HEK293 (cell line): Measurements from ENCODE around the gene CDH22.

Experiments used
- CTCF ChIA-PET: fragments of 350-600 bp; formaldehyde crosslinking; extraction: SDS; loops from one replicate; lab custom pipeline; 2021; ENCODE audit warnings: antibody characterized with exemption; lab: Yijun Ruan, JAX
- POLR2A ChIA-PET: fragments of 300-600 bp; formaldehyde crosslinking; extraction: SDS; loops from one replicate; lab custom pipeline; 2020; ENCODE audit warnings: antibody characterized with exemption, inconsistent platforms; lab: Yijun Ruan, JAX
- H3K27ac ChIP-seq: fragments of 200-500 bp; sonication (Bioruptor generic); 2 replicates; pipeline ENCODE4 v1.5.1; 2014; ENCODE audit warnings: low read depth, low read length, control low read depth, inconsistent platforms; ENCODE audit errors: extremely low read depth
- H3K36me3 ChIP-seq, 2 experiments: fragments of 200-500 bp in 1 of 2; sonication (Bioruptor generic) in 1 of 2; 1 replicate in 1 of 2; 2 replicates in 1 of 2; pipeline ENCODE4 v1.5.1; 2014 to 2017; ENCODE audit warnings: inconsistent platforms in 2 of 2, low read length in 2 of 2; ENCODE audit not compliant: control insufficient read depth in 2 of 2, insufficient read depth in 1 of 2
- H3K4me1 ChIP-seq: fragments of 200-500 bp; sonication (Bioruptor generic); 2 replicates; pipeline ENCODE4 v1.5.1; 2014; ENCODE audit warnings: mild to moderate bottlenecking, low read length, inconsistent platforms; ENCODE audit not compliant: control insufficient read depth, insufficient read depth
- H3K4me3 ChIP-seq: 2 replicates; pipeline ENCODE4 v1.5.1; 2011; ENCODE audit warnings: low read depth, mild to moderate bottlenecking, control low read depth, low read length, moderate library complexity
- H3K9me3 ChIP-seq: fragments of 200-500 bp; sonication (Bioruptor generic); 2 replicates; pipeline ENCODE4 v1.5.1; 2014; ENCODE audit warnings: low read depth, low read length, inconsistent platforms; ENCODE audit not compliant: control insufficient read depth, insufficient read depth
- BCL6B ChIP-seq: fragments of 450-650 bp; formaldehyde crosslinking; IDR thresholded peaks from 2 replicates; pipeline ENCODE4 v1.5.1; 2017; ENCODE audit warnings: missing biosample characterization, missing genetic modification characterization
- EGR2 ChIP-seq: fragments of 450-650 bp; formaldehyde crosslinking; IDR thresholded peaks from 2 replicates; pipeline ENCODE4 v1.5.1; 2016; ENCODE audit warnings: low read depth, missing biosample characterization, missing genetic modification characterization
- KLF7 ChIP-seq: fragments of 450-650 bp; formaldehyde crosslinking; IDR thresholded peaks from 2 replicates; pipeline ENCODE4 v1.5.1; 2016; ENCODE audit warnings: missing biosample characterization, missing genetic modification characterization, borderline replicate concordance
- KLF8 ChIP-seq: fragments of 450-650 bp; formaldehyde crosslinking; IDR thresholded peaks from 2 replicates; pipeline ENCODE4 v1.5.1; 2016; ENCODE audit warnings: missing biosample characterization, missing genetic modification characterization
- PBX3 ChIP-seq: sonication (generic); formaldehyde crosslinking; IDR thresholded peaks from 2 replicates; pipeline ENCODE4 v1.8.1; 2022; ENCODE audit warnings: mild to moderate bottlenecking, moderate library complexity, missing genetic modification reagents
- PRDM10 ChIP-seq: fragments of 450-650 bp; formaldehyde crosslinking; IDR thresholded peaks from 2 replicates; pipeline ENCODE4 v1.5.1; 2016; ENCODE audit warnings: missing biosample characterization, missing genetic modification characterization
- PRDM6 ChIP-seq: fragments of 450-650 bp; formaldehyde crosslinking; IDR thresholded peaks from 2 replicates; pipeline ENCODE4 v1.5.1; 2017; ENCODE audit warnings: missing biosample characterization, missing genetic modification characterization
- RBAK ChIP-seq: fragments of 450-650 bp; formaldehyde crosslinking; IDR thresholded peaks from 2 replicates; pipeline ENCODE4 v1.5.1; 2016; ENCODE audit warnings: missing biosample characterization, missing genetic modification characterization
- ZBTB8A ChIP-seq: fragments of 450-650 bp; formaldehyde crosslinking; IDR thresholded peaks from 2 replicates; pipeline ENCODE4 v1.5.1; 2016; ENCODE audit warnings: missing biosample characterization, missing genetic modification characterization
- ZEB2 ChIP-seq: fragments of 450-650 bp; formaldehyde crosslinking; IDR thresholded peaks from 2 replicates; pipeline ENCODE4 v1.5.1; 2016; ENCODE audit warnings: missing biosample characterization, missing genetic modification characterization
- ZFP3 ChIP-seq: fragments of 450-650 bp; formaldehyde crosslinking; IDR thresholded peaks from 2 replicates; pipeline ENCODE4 v1.5.1; 2016; ENCODE audit warnings: low read depth, missing biosample characterization, missing genetic modification characterization
- ZNF175 ChIP-seq: fragments of 450-650 bp; formaldehyde crosslinking; IDR thresholded peaks from 2 replicates; pipeline ENCODE4 v1.5.1; 2016; ENCODE audit warnings: missing biosample characterization, missing genetic modification characterization
- ZNF311 ChIP-seq: fragments of 450-650 bp; formaldehyde crosslinking; IDR thresholded peaks from 2 replicates; pipeline ENCODE4 v1.5.1; 2017; ENCODE audit warnings: missing biosample characterization, missing genetic modification characterization, borderline replicate concordance
- ZNF394 ChIP-seq: fragments of 450-650 bp; formaldehyde crosslinking; IDR thresholded peaks from 2 replicates; pipeline ENCODE4 v1.5.1; 2016; ENCODE audit warnings: missing biosample characterization, missing genetic modification characterization, mild to moderate bottlenecking, moderate library complexity, borderline replicate concordance
- ZNF423 ChIP-seq: fragments of 450-650 bp; formaldehyde crosslinking; IDR thresholded peaks from 2 replicates; pipeline ENCODE4 v1.5.1; 2016; ENCODE audit warnings: missing biosample characterization, missing genetic modification characterization
- ZNF621 ChIP-seq: fragments of 450-650 bp; formaldehyde crosslinking; IDR thresholded peaks from 2 replicates; pipeline ENCODE4 v1.5.1; 2017; ENCODE audit warnings: missing biosample characterization, missing genetic modification characterization
- TF ChIP-seq, protein P1 (sequence below): fragments of 450-650 bp; formaldehyde crosslinking; IDR thresholded peaks from 2 replicates; pipeline ENCODE4 v1.5.1; 2017; ENCODE audit warnings: missing biosample characterization, missing genetic modification characterization

Gene CDH22

GRCh38 chr20:46249671-46250070 lies 58.6 kb downstream of the CDH22 start:
- POLR2A ChIA-PET: no interaction called here
- no peak overlapping the region for H3K4me3 ChIP-seq
- CTCF ChIA-PET: interaction anchor here (0.5 to 1.2 kb wide), 5 partner anchors 8 to 158 kb away, joined by 3 to 5 read pairs (median 3); no protein-coding TSS in a partner anchor
- no peak overlapping the region for H3K27ac ChIP-seq
- no peaks in the 10 kb centered on the region for H3K9me3 ChIP-seq
- no peak for TF ChIP-seq PBX3
- no peak for TF ChIP-seq ZEB2 (tag by site-specific recombination)
- TF ChIP-seq ZFP3: peak; percentile 93
- peak; percentile 29; the same call in 1 of the 2 replicates for TF ChIP-seq BCL6B
- peak; percentile 17; the same call in 1 of the 2 replicates for TF ChIP-seq EGR2 (tag by site-specific recombination)
- no peak for TF ChIP-seq PRDM6
- no peak for TF ChIP-seq ZNF394 (tag by site-specific recombination)
- TF ChIP-seq ZNF621 (tag by site-specific recombination): no peak
- TF ChIP-seq, all 188 proteins: peak for 3
- H3K4me1 ChIP-seq: no peaks in the 10 kb centered on the region; the same call in 1 of the 2 replicates
- no peaks in the 10 kb centered on the region for H3K36me3 ChIP-seq

- Histone ChIP-seq H3K4me3 (no peak overlapping the region), H3K9me3 (no peaks in the 10 kb centered on the region), H3K27ac (no peak overlapping the region), H3K4me1 (no peaks in the 10 kb centered on the region; the same call in 1 of the 2 replicates), H3K36me3 (no peaks in the 10 kb centered on the region)
- TF ChIP-seq ZBTB8A (tag by site-specific recombination): no peak
- TF ChIP-seq EGR2 (tag by site-specific recombination): peak; percentile 59
- CTCF ChIA-PET: no interaction called here
- POLR2A ChIA-PET: interaction anchor here (0.6 kb wide), 2 partner anchors 49 to 67 kb away, joined by 3 read pairs; no protein-coding TSS in a partner anchor
Measured at GRCh38 chr20:46246559-46246958, 61.7 kb downstream of the CDH22 start.

GRCh38 chr20:46243707-46244628 lies 64.3 kb downstream of the CDH22 start:
- Histone ChIP-seq H3K4me1 (no peaks in the 10 kb centered on the region; the same call in 1 of the 2 replicates), H3K4me3 (no peak overlapping the region), H3K27ac (no peak overlapping the region), H3K9me3 (no peaks in the 10 kb centered on the region), H3K36me3 (no peaks in the 10 kb centered on the region)
- ChIA-PET CTCF (interaction anchor here (1.0 kb wide), 1 partner anchor 62 kb away, joined by 3 read pairs; no protein-coding TSS in a partner anchor), POLR2A (interaction anchor here (1.0 to 1.1 kb wide), 2 partner anchors 11 to 28 kb away, joined by 3 read pairs; no protein-coding TSS in a partner anchor)
- TF ChIP-seq KLF7 (tag by site-specific recombination) (no peak), PRDM10 (peak; percentile 71), KLF8 (tag by site-specific recombination) (peak; percentile 50; the same call in 1 of the 2 replicates), BCL6B (no peak), RBAK (tag by site-specific recombination) (no peak), ZNF175 (tag by site-specific recombination) (no peak), ZNF311 (tag by site-specific recombination) (no peak), ZNF423 (tag by site-specific recombination) (peak; percentile 81)
- TF ChIP-seq, protein P1, sequence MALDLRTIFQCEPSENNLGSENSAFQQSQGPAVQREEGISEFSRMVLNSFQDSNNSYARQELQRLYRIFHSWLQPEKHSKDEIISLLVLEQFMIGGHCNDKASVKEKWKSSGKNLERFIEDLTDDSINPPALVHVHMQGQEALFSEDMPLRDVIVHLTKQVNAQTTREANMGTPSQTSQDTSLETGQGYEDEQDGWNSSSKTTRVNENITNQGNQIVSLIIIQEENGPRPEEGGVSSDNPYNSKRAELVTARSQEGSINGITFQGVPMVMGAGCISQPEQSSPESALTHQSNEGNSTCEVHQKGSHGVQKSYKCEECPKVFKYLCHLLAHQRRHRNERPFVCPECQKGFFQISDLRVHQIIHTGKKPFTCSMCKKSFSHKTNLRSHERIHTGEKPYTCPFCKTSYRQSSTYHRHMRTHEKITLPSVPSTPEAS (tag by site-specific recombination): no peak
